Loucy (cell line): ENCODE data around the gene TMED4.

Experiments
- H2AFZ ChIP-seq: fragments of 200-600 bp; sonication (generic); 2 replicates; pipeline ENCODE4 v1.6.0; 2016; ENCODE audit warnings: antibody characterized with exemption, mild to moderate bottlenecking, low read length, moderate library complexity
- H3F3A ChIP-seq: fragments of 200-600 bp; 2 replicates; pipeline ENCODE4 v1.6.0; 2016; ENCODE audit warnings: antibody characterized with exemption, low read depth, mild to moderate bottlenecking
- H3K27me3 ChIP-seq: fragments of 200-600 bp; sonication (generic); 2 replicates; pipeline ENCODE4 v1.6.1; 2014; ENCODE audit warnings: low read length, mild to moderate bottlenecking; ENCODE audit not compliant: insufficient read depth, poor library complexity, severe bottlenecking
- H3K36me3 ChIP-seq: fragments of 200-600 bp; sonication (generic); 2 replicates; pipeline ENCODE4 v1.6.1; 2016; ENCODE audit warnings: low read length; ENCODE audit not compliant: insufficient read depth
- H3K4me1 ChIP-seq: fragments of 200-600 bp; sonication (generic); 2 replicates; pipeline ENCODE4 v1.5.1; 2014; ENCODE audit warnings: low read length, mild to moderate bottlenecking; ENCODE audit not compliant: insufficient read depth, poor library complexity, severe bottlenecking
- H3K4me2 ChIP-seq: fragments of 200-600 bp; sonication (generic); 2 replicates; pipeline ENCODE4 v1.6.0; 2014; ENCODE audit warnings: antibody characterized with exemption, low read length, low read depth, mild to moderate bottlenecking; ENCODE audit not compliant: poor library complexity, severe bottlenecking
- H3K4me3 ChIP-seq: fragments of 200-600 bp; sonication (generic); 2 replicates; pipeline ENCODE4 v1.5.1; 2014; ENCODE audit warnings: low read length, mild to moderate bottlenecking, mixed read lengths; ENCODE audit not compliant: poor library complexity, severe bottlenecking
- H3K79me2 ChIP-seq: fragments of 200-600 bp; sonication (generic); 2 replicates; pipeline ENCODE4 v1.6.1; 2014; ENCODE audit warnings: low read length; ENCODE audit not compliant: insufficient read depth
- H3K9ac ChIP-seq: fragments of 200-600 bp; sonication (generic); 2 replicates; pipeline ENCODE4 v1.6.0; 2014; ENCODE audit warnings: mild to moderate bottlenecking, low read depth, low read length, moderate library complexity; ENCODE audit not compliant: poor library complexity, severe bottlenecking
- H3K9me2 ChIP-seq: fragments of 200-600 bp; sonication (generic); replicated peaks from 2 replicates; pipeline ENCODE4 v1.6.1; 2016; ENCODE audit warnings: low read depth, low read length, mixed read lengths
- H3K9me3 ChIP-seq: fragments of 200-600 bp; sonication (generic); 2 replicates; pipeline ENCODE4 v1.6.1; 2014; ENCODE audit warnings: mild to moderate bottlenecking, antibody characterized with exemption, low read length, low read depth; ENCODE audit not compliant: insufficient read depth
- H4K20me1 ChIP-seq: fragments of 200-600 bp; sonication (generic); 2 replicates; pipeline ENCODE4 v1.6.0; 2014; ENCODE audit warnings: antibody characterized with exemption, low read length, mild to moderate bottlenecking; ENCODE audit not compliant: insufficient read depth, poor library complexity, severe bottlenecking
- EZH2phosphoT487 ChIP-seq: fragments of 200-600 bp; IDR thresholded peaks from 2 replicates; pipeline ENCODE4 v1.6.1; 2018; ENCODE audit warnings: antibody characterized with exemption, mild to moderate bottlenecking, moderate library complexity, borderline replicate concordance
- TF ChIP-seq, protein P1 (sequence below): fragments of 200-600 bp; sonication (generic); conservative IDR thresholded peaks from 2 replicates; pipeline ENCODE4 v1.5.1; 2014; ENCODE audit warnings: mild to moderate bottlenecking, antibody characterized with exemption, low read length

The TMED4 gene

DNA sequence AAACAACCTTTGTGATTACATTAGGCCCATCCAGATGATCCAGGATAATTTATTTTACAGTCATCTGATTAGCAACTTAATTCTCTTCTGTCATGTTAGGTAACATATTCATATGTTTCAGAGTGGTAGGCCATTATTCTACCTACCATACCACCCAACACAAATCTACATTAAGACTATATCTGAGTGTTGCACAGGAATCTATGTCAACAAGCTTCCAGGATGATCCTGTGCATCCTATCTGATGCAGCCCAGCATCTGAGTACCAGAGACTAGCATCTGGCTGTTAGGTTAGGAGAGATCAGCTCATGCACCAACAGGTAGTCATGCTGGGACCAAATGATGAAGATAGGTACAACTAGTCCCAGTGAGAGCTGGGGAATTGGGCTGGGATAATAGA lies 7.0 kb downstream of the TMED4 start:
- Histone ChIP-seq H3K9me2 (no peaks in the 10 kb centered on the region), H3K79me2 (peaks cover 59% of the 10 kb centered on the region), H3K4me1 (peaks cover 26% of the 10 kb centered on the region), H2AFZ (no peak overlapping the region), H3K4me2 (peak overlapping the region; percentile 91), H3F3A (no peaks in the 10 kb centered on the region), H3K9ac (peak overlapping the region; percentile 6), H3K9me3 (no peaks in the 10 kb centered on the region), H3K27me3 (no peaks in the 10 kb centered on the region), H4K20me1 (peaks cover 25% of the 10 kb centered on the region), H3K4me3 (peak overlapping the region; percentile 93), H3K36me3 (peaks cover 35% of the 10 kb centered on the region; the same call in 1 of the 2 replicates)
- no peak for TF ChIP-seq EZH2phosphoT487
- TF ChIP-seq, protein P1, sequence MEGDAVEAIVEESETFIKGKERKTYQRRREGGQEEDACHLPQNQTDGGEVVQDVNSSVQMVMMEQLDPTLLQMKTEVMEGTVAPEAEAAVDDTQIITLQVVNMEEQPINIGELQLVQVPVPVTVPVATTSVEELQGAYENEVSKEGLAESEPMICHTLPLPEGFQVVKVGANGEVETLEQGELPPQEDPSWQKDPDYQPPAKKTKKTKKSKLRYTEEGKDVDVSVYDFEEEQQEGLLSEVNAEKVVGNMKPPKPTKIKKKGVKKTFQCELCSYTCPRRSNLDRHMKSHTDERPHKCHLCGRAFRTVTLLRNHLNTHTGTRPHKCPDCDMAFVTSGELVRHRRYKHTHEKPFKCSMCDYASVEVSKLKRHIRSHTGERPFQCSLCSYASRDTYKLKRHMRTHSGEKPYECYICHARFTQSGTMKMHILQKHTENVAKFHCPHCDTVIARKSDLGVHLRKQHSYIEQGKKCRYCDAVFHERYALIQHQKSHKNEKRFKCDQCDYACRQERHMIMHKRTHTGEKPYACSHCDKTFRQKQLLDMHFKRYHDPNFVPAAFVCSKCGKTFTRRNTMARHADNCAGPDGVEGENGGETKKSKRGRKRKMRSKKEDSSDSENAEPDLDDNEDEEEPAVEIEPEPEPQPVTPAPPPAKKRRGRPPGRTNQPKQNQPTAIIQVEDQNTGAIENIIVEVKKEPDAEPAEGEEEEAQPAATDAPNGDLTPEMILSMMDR: no peak

DNA sequence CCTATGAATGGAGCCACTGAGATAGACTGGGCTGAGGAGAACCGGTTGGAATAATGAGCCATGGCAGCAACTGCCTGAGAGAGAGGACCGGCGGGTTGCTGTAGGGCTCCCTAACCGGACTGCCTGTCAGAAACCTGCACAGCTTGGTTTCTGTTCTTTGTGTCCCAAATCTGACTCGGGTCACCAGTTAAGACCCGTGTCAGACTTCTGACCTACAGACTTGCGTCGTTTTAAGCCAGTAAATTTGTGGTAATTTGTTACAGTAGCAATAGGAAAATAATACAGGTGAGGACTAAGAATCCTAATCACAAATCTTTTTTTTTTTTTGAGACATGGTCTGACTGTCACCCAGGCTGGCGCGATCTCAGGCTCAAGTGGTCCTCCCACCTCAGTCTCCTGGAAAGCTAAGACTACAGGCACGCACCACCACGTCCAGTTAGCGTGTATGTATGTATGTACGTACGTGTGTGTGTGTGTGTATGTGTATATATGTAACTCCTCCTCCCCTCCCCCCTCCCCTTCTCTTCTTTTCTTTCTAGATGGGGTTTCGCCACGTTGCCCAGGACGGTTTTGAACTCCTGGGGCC lies 7.7 kb downstream of the TMED4 start:
- Histone ChIP-seq H3F3A (no peaks in the 10 kb centered on the region), H3K9me2 (no peaks in the 10 kb centered on the region), H3K4me1 (peaks cover 19% of the 10 kb centered on the region), H3K4me3 (peak overlapping the region; percentile 93), H3K9ac (peak overlapping the region; percentile 94), H3K4me2 (peak overlapping the region; percentile 91), H3K79me2 (peaks cover 53% of the 10 kb centered on the region), H2AFZ (peak overlapping the region; percentile 72), H4K20me1 (peaks cover 22% of the 10 kb centered on the region), H3K9me3 (no peaks in the 10 kb centered on the region), H3K27me3 (no peaks in the 10 kb centered on the region), H3K36me3 (peaks cover 39% of the 10 kb centered on the region; the same call in 1 of the 2 replicates)
- TF ChIP-seq, protein P1: no peak
- no peak for TF ChIP-seq EZH2phosphoT487

DNA sequence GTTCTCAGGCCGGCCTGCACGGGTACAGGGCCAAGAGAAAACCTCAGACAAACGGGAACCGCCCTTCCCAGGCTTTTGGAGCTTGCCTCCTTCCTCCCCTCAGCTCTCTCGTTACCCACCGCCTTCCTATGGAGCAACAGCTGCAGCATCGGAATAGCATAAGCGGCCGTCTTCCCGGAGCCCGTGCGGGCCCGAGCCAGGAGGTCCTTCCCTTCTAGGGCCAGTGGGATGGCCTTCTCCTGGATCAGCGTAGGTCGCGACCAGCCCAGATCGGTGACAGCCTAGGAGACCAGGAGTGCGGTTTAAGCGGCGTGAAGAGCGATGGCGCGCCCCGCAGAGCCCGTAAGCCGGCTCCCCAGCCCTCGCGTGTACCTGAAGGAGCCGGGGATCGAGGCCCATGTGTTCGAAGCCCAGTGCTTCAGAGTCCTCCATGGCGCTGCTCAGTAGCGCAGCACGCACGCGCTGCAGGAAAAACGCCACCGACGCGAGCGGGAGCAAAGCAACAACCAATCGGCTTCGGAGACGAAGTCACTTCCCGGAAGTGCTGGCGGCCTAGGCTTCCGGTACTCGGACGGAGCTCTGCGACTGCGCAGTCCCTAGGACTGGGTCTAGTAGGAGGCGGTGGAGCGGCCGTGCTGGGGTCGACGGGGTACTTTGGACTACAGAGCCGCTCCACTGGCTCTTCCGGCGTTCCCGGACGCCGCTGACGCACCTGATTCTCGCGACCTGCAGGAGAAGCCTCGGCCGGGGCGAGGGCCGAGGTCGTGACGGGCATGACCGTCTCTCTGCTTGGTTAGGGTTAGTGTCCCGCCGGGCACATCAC lies 8.4 kb downstream of the TMED4 start, which contains the start of gene DDX56:
Gene DDX56, minus strand, starts transcription at position 445 of the 823 bp plus-strand sequence. Its CDS starts 13 bp downstream, at position 432.
- Histone ChIP-seq H3K9me2 (no peaks in the 10 kb centered on the region), H3K9ac (peak within 1 kb of the TSS; percentile 94), H3K79me2 (peaks cover 47% of the 10 kb centered on the region), H3K4me2 (peak within 1 kb of the TSS; percentile 91), H3K9me3 (no peaks in the 10 kb centered on the region), H3K36me3 (peaks cover 40% of the 10 kb centered on the region; the same call in 1 of the 2 replicates), H3K4me1 (peaks cover 19% of the 10 kb centered on the region), H3F3A (no peaks in the 10 kb centered on the region), H3K4me3 (peak within 1 kb of the TSS; percentile 93), H2AFZ (peak within 1 kb of the TSS; percentile 72), H4K20me1 (peaks cover 22% of the 10 kb centered on the region), H3K27me3 (no peaks in the 10 kb centered on the region)
- no peak for TF ChIP-seq EZH2phosphoT487
- TF ChIP-seq, protein P1: no peak
